Measurements from ENCODE around the gene TMEM131.

Gene TMEM131

DNA sequence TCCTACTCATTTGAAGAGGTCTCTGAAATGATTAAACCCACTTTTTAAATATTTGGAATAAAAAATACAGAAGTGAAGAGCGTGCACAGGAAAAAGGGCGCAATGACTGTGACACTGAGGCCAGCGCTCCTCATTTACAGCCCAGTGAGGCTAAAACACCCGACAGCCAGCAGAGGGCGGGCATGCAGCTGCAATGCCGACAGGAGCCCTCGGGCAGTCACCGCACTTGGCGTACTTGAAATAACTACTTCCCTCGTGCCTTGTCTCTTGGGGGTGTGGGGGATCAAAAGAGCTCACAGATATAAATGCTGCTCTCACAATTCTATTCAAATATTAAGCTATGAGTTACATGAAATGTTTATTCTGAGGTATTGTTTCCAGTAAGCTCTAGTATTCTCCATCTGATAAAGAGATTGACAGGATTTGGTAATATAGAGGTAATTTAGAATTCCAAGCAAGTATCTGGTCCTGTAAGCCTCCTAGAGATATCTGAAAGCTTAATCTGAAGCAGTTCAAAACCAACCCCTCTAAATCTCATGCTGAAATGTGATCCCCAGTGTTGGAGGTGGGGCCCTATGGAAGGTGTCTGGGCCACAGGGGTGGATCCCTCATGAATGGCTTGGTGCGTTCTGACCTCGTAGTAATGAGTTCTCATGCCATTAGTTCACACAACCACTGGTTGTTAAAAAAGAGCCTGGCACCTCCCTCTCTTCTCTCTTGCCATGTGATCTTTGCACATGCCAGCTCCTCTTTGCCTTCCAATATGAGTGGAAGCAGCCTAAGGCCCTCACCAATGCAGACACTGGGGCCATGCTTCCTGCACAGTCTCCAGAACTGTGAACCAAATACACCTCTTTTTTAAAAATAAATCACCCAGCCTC lies 188.8 kb downstream of the TMEM131 start:
- DNase-seq (ENCODE audit: low read depth in 2 of 2) = peak; percentile 68 to 74

DNA sequence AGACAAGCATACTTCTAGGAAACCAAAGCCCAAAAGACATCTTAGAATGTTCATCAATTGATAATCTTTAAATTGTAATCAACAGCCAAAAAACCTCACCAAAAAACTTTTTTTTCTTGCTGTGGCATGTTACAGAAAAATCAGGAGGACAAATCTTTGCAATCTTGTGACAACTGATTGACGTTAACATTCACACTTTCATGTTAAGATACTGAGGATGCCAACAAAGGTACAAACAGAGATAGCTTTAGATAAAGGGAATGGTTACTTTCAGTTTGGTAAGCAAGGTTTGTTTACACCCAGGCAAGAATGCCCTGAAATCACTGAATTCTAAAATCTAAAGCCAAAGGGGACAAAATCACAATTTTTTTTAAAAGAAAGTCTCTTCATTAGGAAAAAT lies 190.0 kb downstream of the TMEM131 start:
- no peak for DNase-seq (ENCODE audit: low read depth in 2 of 2)

DNA sequence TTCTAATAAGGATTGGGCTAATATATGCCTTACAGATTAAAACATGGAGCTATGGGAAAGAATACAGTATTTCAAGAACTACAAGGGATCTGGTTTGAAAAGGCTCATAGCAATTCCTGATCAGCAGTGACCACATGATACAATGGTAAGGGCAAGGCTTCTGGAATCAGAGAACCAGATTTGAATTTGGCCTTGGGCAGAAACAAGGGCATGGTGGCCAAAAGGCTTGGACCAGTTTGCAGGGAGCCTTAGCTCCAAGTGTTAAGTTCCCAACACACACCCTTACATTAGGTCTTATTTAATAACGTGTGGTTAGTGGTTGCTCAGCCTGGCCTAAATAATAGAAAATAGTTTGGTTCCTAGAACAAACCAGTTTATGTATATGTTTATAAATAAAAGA lies 194.7 kb downstream of the TMEM131 start:
- DNase-seq (ENCODE audit: low read depth in 2 of 2) = no peak

DNA sequence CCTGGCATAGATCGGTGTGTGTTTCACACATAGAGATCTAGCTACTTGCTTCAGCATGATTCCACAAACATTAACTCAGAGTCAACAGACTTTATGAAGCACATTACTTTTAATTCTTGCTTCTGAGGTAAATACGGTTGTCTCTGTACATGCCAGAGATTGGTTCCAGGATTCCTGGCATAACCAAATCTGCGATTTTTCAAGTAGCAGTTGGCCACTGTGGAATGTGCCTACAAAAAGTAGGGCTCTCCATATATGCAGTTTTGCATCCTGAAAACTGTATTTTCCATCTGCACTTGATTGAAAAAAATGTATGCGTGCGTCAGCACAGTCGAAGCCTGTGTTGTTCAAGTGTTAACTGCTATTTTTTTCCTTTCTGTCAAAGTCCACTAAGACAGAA lies 197.3 kb downstream of the TMEM131 start:
- DNase-seq (ENCODE audit: low read depth in 2 of 2) = no peak

DNA sequence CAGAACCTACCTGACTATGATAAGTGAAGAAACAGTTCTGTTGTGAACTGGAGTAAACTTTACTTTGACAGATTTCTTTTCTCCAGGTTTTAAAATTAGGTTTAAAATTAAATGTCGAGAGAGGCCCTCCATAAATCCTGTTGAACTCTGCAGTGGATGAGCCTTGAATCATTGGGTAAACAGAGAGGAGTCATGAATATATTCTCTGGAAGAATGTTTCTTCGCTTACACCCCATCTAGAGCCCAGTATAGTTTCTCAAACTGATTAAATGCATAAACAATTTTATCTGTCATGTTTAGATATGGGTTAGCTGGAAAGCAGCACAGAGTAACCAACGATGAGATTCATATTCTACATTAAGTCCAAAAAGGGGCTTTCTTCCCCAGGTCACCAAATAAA lies 198.4 kb downstream of the TMEM131 start:
- DNase-seq (ENCODE audit: low read depth in 2 of 2) = no peak

DNA sequence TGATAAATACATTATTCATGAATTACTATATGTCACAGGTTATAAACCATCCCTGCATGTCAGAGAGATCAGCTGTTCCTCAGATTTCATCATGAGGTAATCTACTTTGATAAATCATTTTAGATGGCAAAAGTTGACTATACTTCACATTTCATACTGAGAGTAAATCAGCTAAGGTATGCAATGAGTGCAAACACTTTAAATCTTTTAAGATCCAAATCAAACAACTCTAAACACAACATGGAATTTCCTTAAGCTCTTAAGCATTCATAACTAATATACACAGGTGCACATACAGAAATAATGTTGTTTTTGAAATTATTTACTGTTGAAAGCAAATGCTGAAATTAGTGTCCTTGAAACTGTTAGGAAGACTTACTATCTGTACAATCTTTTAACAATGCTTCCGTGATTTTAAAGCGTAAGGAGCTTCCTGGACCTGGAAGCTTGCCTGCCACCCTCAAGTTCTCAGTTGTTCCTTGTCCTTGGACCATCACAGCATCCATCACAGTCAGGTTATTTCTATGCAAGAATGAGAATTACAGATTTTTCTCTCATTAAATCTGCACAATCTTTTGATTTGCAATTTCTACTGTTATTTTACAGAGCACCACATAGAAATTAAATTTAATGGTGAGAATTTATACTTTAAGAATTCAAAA lies 199.2 kb downstream of the TMEM131 start:
- no peak for DNase-seq (ENCODE audit: low read depth in 2 of 2)

DNA sequence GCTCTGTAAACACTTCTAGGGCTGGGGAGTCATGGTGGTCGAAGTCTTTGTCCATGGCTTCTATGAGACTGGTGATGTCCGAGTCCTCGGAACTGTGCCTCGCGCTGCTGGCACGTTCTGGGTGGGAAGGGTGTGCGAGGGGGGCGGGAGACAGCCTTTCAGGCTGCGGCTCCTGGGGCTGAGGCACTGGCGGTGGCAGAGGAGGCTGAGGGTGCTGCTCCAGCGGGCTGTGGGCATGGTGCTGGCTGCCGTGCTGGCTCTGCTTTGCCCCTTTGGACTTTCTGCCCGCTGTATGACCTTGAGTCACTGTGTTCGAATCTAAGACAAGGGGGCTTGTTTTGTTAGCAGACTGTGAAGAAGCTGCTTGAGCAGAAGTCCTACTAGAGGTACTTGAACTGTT lies 203.3 kb downstream of the TMEM131 start:
- DNase-seq (ENCODE audit: low read depth in 2 of 2) = no peak

DNA sequence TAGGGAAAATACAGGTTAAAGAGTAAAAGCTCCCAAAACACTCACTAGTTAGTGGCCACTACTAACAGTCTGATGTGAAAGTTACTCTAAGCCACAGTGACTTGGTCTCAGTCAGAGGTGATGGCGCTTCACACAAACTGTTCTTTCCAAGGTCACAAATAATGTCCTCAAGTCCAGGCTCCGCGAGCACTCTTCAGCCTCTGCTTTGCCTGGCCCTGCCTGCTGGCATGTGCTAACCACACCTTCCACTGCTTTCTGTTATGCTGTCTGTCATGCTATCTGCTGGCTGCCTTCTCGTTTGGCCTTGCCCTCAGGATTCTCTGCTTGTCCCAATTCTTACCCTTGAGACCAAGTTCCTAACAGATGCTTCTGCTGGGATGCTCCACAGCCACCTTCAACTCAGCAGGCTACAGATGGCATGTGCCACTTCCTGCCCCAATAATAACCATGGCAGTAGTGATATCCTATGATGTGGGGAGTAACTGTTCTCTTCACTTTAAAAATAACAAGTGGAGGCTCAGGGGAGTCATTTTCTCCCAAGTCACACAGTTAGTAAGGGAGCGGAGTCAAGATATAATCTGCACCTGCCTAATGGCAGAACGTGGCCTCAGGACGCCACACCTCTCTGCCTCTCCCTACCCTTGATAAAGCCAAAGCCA lies 206.6 kb downstream of the TMEM131 start:
- DNase-seq (ENCODE audit: low read depth in 2 of 2) = no peak

DNA sequence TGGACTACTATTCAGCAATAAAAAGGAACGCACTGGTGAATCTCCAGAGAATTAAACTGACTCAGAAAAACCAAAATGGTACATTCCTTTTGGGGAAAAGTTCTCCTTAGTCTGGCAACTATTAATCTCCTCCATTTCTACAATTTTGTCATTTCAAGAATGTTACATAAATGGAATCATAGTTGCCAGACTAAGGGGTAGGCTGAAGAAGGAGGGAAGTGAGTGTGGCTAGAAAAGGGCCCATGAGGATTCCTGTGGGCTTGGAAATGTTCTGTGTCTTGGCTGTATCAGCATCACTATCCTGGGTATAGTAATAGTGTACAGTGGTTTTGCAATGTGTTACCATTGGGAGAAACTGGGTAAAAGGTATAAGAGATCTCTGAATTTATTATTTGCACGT lies 209.9 kb downstream of the TMEM131 start:
- no peak for DNase-seq (ENCODE audit: low read depth in 2 of 2)

DNA sequence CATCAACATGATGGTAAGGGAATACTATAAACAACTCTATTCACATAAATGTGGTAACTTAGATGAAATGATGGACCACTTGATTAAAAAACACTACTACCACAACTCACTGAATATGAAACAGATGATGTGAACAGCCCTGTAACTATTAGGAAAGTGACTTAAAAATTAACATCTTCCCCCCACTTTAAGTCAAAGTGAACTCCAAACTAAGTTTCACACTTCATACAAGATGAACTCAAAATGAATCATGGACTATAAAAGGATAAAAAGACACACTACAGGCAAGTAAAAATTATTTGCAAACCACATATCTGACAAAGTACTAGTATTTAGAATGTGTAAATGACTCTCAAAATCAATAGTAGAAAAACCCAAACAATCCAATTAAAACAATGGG lies 210.8 kb downstream of the TMEM131 start:
- DNase-seq (ENCODE audit: low read depth in 2 of 2) = no peak

- DNase-seq (ENCODE audit: low read depth in 2 of 2) = no peak
These were observed 213.8 kb downstream of the TMEM131 start for GRCh38 chr2:97781981-97782380.

- no peak for DNase-seq (ENCODE audit: low read depth in 2 of 2)
These were observed 216.6 kb downstream of the TMEM131 start for GRCh38 chr2:97779141-97779540.

DNA sequence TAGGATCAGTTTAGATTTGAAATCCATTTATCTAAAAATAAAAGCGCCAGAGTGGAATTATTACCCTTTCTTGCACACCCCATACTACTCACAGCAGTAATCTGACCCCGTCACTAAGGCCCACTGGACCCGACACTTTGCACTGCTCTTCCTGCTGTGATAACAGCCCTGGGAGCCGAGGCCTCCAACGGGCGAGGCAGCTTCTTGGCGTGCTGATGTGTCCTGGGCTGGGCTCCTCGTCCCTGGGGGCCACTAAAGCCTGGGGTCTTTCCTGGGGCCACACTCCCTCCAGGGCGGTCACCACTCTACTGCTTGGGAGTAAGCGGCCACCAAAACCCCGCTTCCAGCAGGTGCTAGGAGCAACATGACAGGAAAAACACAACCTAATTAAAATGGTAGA lies 220.7 kb downstream of the TMEM131 start:
- no peak for DNase-seq (ENCODE audit: low read depth in 2 of 2)

DNA sequence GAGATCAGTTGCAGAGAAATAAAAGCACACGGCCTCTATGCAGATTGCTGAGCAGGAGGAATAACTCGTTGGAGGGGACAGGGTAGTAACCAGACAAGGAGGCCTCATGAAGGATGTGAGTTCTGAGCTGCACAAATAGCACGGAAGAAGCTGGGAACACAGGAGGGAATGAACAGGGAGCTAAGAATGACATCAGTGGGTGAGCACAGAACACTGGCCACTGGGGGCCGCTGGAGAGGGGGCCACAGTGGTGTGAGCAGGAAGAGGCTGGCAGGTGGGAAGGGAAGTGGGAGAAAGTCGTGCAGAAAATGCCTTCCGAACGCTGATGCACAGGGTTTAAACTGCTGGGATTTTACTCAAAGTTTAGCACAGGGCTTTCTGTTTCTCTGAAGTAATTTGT lies 221.3 kb downstream of the TMEM131 start:
- DNase-seq (ENCODE audit: low read depth in 2 of 2) = no peak

DNA sequence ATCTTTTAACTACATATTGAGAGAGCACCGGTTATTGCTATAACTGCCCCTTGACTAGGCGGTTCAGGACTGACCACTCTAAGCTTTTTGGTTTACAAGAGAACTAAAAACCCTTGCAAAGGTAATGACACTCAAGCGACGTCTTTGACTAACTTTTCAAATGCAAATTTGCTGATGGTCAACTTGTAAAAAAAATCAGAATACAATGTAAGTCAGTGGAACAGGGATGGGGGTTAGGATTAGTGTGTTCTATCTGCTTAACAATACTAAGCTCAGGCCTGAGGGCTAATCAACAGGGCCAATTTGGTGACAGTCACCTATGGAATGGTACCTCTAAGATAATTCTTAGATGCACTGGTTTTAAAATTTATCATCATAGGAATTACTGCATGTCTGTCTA lies 225.3 kb downstream of the TMEM131 start:
- DNase-seq (ENCODE audit: low read depth in 2 of 2) = no peak

GRCh38 chr2:97769711-97770110 lies 226.0 kb downstream of the TMEM131 start:
- DNase-seq (ENCODE audit: low read depth in 2 of 2) = no peak

DNA sequence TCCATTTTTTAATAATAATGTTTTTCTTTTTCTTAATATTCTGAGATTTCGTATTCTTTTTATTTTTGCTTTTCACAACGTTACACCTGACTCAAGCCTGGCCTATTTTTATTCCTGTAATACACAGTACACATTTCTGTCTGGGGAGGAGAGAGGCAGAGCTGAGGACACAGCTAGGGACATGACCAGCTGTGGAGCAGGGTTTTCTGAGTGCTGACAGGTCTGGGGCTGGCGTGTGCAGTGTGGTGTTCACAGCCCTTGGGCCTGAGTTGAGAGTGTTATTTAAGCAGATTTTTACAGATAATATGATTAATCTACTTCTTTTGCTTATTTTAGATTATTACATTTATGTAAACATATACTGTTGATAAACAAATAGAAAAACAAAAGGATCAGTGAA lies 226.4 kb downstream of the TMEM131 start:
- no peak for DNase-seq (ENCODE audit: low read depth in 2 of 2)

- DNase-seq (ENCODE audit: low read depth in 2 of 2) = no peak
These were observed 229.2 kb downstream of the TMEM131 start for GRCh38 chr2:97766567-97766966.

DNA sequence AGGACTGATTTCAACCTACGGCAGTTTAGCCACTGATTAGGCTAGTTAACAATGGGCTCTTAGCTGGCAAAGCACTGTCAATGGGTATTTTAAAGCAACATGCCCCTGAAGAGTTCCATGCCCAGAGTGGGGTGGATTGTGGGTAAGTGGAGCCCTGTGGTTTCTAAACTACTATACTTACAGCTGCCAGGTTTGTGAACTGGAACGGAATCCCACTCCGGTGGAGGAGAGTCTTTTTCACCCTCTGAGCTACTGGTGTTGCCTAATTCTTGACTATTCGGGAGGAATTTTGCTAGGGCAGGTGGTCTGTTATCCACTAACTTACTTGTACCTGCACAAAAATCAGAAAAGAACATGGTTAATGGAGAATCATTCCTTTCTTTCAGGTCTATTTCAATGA lies 229.8 kb downstream of the TMEM131 start:
- no peak for DNase-seq (ENCODE audit: low read depth in 2 of 2)

- DNase-seq (ENCODE audit: low read depth in 2 of 2) = no peak
These were observed 231.0 kb downstream of the TMEM131 start for GRCh38 chr2:97764559-97765263.

DNA sequence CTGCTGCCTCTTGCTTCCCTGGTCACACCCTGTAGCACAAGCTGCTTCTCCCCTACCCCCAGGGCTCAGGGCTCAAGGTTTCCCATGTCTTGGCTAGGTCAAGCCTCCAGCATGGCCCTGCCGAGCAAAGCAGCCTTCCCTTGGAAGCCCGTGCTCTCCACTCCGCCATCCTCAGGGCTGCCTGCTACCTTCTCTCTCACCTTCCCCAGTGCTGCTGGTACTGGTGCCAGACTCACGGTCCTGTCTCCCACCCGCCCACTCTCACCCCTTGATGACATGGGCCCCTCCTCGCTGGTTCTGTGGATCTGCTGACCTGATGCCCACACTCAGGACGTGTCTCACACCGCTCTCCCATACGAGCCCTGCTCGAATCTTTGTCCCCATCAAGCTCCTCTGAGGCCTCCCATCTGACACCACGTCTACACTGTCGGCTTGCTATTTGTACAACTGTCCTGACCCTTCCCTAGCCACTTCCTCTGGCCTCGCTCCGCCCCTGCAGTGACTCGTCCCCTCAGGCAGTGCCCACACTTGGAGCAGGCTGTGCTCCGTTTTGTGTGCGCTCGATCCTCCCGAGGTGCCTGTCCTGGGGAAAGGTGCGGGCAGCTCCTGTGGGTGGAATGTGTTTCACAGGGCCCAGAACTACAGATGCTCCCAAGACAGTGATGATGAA lies 232.4 kb downstream of the TMEM131 start:
- no peak for DNase-seq (ENCODE audit: low read depth in 2 of 2)

DNA sequence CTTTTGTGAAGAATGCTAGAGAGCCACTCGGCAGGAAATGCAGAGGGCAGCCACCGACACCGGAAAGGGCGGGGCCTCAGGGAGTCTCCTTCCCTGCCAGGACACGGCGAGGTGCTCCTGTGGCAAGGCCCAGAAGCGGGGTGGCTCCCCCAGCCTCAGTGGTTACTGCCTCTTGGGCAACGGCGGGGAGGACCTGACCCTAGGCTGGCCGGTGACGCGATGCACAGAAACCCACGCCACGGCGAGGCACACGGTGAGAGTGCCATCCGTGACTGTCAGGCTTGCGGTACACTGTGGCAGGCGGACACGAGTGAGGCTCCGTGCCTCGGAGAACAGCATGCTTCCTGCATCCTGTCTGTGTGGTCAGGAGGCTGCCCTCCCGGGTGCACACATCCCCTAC lies 234.6 kb downstream of the TMEM131 start:
- peak; percentile 18 to 34 for DNase-seq (ENCODE audit: low read depth in 2 of 2)

Measured in activated CD4-positive, alpha-beta T cell treated with anti-CD3 and anti-CD28 coated beads for 24 hours (primary cell).